ENCODE measurements around the gene NEDD4L.

- TF ChIP-seq CTCF (IDR thresholded peaks at IDR 0.05): no peak
- TF ChIP-seq TAF1 (IDR thresholded peaks at IDR 0.05; ENCODE audit: borderline replicate concordance, low read depth, low read length): no peak
Measured at GRCh38 chr18:58158008-58158407, 114.0 kb downstream of the NEDD4L start.

Data from SK-N-SH (cell line).